COLO668 (cell line): ENCODE results near the gene LGALSL.

ENCODE experiments used
- DNase-seq: peaks from one replicate; lab custom pipeline; 2025; ENCODE audit not compliant: unreplicated experiment; lab: John Stamatoyannopoulos, UW

Gene LGALSL

DNA sequence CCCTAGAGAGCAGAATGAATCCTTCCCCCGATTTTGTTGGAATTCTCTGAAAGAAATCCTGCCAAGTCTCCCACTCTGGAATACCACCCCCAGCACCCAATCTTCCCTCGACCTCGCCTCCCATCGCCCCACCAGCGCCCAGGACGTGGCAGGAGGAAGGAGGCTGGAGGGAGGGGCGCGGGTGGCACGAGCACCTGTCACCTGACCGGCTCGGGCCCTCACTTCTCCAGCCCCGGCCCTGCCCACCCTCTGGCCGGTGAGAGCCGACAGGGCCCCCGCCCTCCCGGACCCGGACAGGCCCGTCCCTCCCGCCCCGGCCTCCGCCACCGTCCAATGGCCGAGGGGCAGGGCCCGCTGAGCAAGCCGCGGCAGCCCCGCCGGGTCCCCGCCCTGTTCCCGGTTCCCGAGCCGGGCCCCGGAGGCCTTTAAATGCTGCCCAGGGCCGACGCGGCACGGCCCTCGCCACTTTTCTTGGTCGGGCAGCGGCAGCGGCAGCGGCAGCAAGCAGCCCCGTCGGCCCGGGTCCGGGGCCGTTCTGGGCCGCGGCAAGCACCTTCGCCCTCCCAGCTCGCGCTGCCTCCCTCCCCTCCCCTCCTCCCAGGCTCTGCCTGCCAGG lies at the start of gene LGALSL:
LGALSL (plus strand) TSS at position 393 of the 616 bp plus-strand sequence. CDS start 384 bp downstream, outside the sequence.
- peak; percentile 81 for DNase-seq

DNA sequence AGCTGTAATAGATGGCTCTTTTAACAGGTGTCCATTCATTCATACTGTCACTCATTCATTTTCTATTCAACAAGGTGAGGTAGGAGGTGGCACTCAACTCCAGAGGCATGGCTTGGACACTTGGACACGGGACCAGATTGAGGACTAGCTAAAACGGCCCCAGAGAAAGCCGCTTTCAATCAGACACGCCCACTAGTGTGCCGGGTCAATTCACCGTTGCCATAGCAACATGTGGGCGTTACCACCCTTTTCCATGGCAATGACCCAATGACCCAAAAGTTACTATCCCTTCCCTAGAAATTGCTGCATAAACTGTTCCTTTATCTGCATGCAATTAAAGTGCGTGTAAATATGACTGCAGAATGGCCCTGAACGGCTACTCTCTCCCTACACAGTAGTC lies 49.2 kb upstream of the LGALSL start:
- no peak for DNase-seq

DNA sequence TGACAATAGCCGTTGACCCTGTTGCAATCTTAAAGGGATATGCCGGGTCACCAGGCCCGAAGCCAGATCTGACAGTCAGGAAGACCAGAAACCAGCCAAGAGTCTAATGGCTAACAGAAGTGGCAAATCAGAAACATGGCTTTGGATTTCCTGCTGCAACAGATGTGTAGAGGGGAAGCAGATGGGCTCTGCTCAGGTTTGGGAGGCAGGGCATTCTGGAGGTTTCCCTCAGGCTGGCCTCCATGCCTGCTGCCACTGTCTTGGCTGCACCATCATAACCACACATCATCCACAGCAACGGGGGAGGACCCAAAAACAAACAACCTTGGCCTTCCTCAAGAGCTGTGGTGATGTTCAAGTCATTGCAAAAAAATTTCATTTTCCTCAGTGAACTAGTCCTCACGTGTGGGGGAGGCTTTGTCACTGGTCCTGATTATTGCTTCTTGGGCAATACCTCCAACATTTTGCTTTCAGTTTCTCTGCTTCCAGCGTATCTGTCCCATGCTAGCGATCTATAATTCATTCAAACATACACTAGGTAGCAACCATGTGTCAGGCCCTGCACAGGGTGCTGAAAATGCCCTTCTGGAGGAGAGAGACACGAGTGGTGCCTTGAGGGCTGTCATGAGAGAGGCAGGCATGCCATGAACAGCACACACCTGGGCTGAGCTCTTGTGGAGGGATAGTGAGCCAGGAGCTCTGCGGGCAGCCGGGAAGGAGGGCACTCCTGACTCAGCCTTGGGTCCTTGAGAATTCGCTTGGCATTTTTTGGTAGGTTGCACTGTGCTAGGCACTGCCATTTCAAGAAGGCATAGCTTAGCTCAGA lies 48.2 kb upstream of the LGALSL start:
- DNase-seq = no peak

DNA sequence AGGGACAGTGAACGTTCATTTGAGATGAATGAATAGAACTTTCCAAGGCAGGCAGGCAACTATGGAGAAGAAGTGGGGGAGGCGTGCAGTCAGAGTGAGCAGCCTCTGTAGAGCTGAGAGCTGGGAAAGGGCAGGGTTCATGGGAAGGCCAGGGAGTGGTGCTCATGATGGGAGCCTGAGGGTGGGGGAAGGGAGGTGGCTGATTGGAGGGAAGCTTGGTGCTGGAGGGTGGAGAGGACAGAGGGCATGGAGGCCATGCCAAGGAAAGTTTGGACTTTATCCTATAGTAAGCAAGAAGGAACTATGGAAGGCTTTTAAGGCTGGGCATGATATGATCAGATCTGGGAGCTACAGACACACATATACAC lies 47.6 kb upstream of the LGALSL start:
- DNase-seq = no peak

DNA sequence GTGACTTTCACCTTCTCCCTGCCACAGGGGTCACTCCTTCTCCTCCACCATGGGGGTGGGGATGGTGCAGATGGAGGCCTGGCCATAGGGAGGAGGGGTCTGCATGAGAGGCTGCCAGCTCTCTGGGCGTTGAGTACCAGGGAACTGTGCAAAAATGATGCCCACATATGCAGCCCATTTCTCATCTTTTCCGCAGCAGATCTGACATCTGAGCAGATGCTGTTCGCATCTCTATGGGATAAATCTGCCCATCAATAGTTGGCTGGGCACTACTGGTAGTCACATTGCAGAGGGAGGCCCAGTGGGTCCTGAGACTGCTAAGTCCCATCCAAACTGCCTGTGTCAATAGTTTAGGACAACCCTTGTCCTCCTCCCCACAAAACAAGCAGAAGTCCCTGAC lies 45.9 kb upstream of the LGALSL start:
- DNase-seq = no peak

DNA sequence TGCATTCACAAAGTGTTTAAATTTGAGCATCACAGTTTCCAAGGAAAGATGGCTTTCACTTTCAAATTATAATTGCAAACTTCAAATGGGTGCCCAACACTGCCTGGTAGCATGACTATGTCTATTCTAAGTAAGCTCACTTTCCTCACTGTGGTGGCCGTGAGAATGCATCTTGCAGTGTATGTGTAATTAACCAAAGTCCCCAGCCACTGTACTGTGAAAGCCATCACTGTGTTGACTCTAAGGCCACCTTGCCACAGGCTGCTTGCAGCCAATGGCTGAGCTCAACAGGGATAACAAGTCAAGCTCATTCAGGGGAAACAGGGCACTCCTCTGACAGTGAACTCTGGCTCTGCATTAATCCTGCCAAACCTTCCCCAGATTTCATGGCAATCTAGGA lies 43.3 kb upstream of the LGALSL start:
- no peak for DNase-seq

DNA sequence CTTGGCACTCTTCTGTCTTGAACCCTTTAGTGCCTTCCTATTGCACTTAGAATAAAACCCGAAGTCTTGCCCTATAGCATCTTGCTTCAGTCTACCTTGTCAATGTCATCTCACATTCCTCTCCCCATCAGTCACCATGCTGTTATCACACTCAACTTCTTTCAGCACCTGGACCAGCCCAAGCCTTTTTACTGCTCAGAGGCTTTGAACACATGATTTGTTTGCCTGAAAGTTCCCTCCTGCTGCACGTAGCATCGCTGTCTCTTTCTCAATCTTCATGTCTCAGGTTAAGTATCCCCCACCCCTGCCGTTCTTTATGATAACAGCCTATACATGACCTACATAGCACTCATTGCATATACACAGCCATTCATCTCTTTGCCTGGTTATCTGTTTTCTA lies 41.3 kb upstream of the LGALSL start:
- DNase-seq = no peak

DNA sequence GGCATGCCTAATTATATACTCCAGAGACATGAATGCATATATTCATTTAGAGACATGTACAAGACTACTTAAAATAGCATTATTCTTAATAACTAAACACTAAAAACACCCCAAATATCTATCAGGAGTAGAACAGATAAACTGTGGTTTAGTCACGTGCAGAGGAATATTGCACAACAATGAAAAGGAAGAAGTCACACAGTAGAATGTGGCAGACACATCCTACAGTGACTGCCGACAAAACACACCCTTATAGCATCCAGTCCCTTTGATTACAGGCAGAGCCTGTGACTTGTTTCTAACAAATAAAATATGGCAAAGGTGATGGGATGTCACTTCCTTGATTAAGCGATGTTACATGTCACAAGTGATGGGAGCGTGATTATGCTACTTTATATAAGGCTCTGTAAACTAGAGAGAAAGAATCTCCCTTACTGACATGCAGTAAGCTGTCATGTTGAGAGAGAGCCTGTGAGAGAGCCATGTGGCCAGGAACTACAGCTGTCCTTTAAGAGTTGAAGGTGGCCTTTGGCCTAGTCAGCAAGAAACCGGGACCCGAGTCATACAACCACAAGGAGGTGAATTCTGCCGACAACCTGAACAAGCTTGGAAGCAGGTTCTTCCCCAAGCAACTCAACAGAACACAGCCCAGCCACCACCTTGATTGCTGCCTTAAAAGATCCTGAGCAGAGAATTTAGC lies 39.1 kb upstream of the LGALSL start:
- no peak for DNase-seq

DNA sequence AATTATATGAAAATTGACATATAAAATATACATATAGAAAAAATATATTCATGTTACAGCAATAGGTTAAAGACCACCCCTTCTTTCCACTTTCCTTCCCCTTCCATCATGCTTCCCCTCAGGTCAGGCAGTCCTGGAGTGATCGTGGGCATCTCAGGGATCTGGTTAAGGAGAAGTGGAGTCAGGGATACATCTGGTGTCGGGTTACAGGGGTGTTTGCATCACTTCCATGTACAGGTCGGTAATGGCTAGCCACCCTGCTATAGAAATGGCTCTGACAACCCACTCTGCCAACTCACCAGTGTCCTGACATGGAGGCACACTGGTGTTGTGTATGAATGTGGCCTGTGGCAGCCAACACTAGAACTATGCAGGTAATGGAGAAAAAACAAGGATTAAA lies 36.3 kb upstream of the LGALSL start:
- DNase-seq = no peak

DNA sequence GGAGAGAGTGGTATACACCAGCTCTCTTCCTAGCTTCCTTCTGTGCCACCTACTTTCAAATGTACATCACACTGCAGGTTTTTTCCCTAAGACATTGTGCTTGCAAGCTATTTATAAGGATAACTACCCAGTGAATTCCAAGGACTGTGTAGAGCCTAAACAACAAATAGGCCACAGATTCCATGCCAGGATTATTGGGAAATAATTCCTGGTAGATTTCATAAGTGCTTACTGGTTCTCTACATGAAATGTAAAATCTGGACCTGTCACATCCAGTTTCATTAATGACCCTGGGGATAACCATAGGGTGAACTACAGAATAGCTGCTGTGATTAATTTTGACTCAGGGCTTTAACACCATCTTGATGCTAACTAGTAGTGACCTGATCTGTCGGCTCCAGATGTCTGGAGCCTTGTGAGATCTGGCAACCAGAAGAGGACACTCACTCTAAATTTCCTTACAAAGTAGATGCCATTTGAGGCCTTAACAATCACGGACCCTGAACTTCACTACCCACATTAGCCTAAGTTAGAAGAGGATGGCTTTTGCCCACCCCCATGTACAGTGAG lies 34.3 kb upstream of the LGALSL start:
- no peak for DNase-seq

DNA sequence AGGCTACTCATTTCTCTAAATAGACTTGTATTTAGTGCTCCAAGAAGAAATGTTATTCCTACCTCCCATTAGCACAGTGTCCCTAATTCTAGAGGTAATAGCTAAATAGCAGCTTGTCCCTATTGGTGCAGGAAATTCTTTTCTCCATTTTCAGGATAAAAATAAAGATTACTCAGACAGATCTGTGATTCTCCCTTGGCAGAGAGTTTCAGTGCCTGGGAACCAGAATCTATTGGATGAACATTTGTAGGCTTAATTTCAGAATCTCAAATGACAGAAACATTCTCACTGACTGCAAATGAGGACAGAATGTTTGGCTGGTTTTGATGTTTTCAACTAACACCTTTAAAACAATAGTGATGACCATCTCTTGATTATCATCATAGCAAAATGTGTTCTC lies 33.3 kb upstream of the LGALSL start:
- DNase-seq = no peak

DNA sequence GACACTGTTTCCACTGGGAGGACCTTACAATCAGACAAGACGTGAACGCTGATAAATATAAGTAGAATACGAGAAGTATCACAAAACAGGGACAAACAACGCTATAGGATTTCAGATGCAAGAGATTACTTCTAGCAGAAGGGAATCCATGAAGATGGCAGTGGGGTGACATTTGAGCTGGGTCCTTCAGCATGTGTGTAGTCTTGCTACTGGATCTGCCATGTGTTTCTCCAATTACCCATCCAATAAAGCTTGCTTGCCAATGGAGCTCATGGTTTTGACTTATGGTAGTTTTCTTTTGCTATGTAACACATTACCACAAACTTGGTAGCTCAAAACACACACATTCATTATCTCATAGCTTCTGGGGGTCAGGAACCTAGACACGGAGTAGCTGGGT lies 32.8 kb upstream of the LGALSL start:
- DNase-seq = no peak

DNA sequence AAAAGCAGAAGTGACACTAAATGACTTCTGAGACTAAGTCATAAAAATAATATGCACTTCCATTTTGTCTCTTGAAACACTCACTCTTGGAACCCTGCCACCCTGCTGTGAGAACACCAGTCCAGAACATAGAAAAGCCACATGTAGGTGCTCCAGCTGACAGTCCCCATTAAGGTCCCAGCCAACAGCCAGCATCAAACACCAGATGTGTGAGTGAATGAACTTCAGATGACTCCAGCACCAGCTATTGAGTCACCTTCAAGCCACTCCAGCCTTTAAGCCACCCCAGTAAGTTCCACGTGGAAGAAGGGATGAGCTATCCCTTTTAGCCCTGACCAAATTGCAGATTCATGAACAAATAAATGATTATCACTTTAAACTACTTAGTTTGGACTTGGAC lies 31.5 kb upstream of the LGALSL start:
- no peak for DNase-seq

DNA sequence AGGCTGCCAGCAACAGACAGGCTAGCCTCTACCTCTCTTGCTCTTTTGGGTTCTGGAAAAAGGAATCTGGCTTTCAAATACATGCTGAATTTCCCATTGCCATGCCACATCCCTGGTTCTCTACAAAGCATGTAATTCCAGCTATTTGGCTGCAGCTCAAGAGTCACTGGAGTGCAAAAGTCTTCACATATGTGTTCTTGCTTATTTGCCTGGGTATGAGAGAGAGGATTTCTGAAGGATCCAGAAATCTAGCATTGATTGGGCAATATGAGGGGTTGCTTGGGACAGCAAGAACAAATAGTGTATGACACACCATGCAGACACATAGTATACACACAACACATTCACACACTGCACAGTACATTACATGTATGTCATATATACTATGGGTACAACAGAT lies 30.7 kb upstream of the LGALSL start:
- no peak for DNase-seq

DNA sequence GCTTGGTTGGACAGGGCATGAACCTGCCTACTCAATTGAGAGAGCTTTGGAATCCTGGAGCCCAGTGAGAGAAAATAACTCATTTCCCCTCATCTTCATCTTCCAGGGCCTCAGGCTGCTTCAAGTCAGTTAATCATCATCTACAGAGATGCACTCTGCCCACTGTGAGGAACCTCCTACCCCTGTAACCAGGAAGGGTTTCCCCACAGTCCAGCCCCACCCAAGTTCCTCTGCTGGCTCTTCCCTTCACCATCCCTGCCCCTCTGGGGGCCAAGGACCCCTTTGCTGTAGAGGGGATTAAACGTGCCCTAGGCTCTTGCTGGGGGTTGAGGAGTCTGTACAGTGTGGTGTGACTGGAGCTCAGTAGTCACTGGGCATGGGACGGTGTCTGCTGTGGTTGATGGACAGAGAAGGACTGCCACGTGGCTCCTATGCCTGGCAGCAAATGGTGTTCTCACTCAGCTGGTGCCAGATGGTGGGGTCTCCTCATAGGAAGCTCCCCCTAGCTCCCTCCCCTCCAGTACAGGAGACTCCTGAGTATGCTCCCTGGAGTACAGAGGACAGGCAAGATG lies 29.5 kb upstream of the LGALSL start:
- no peak for DNase-seq

DNA sequence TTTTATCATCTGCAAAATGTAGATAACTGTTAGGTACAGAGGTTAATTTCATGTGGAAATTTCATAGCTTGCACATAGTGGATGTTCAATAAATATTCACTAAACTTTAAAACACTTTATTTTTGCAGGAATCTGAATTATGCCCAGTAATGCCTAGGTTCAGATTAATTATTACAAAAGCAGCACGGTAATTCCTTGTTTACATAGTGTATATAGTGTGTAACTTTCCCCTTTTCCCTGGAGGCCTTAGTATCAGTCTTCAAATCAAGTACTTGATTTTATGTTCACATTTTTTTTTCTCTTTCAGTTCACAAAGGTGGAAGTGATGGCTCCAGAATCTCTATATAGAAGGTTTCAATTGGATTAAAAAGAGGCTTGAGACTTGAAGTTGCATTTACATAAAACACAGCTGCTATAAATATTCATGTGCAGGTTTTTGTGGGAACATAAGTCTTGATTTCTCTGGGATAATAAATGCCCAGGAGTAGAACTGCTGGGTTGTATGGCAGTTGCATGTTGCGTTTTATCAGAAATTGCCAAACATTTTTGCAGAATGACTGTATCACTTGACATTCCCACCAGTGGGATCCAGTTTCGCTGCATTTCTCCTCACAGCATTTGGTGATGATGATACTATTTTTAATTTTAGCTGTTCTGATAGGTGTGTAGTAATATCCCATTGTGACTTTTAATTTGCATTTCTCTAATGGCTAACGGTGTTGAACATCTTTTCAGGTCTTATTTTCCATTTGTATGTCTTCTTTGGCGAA lies 27.6 kb upstream of the LGALSL start:
- no peak for DNase-seq

DNA sequence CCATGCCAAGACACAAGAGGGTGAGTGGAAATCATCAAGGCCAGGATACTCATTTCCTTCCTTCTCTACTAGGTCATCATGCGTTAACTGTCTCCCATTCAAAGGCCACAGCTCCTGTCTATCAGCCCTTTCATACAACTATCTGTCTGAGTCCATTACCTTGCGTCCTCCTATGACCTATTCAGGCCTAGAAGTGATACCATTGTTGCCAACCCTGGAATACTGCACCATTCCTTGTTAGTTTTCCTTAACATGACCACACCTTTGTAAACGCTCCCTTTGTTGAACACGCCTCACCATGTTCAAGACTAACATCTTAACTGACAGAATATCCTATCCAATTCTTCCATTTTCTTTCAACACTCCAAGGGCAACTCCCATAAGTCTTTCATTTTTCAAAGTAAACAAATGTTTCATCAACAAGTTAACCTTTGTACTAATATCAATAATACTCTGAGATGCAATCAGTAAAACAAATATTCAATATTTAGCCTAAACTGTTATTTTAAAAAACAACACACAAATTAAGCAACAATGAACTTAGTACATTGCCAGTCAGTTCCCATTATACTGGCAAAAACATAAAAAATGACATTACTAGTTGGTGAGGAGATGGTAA lies 19.8 kb upstream of the LGALSL start:
- no peak for DNase-seq

DNA sequence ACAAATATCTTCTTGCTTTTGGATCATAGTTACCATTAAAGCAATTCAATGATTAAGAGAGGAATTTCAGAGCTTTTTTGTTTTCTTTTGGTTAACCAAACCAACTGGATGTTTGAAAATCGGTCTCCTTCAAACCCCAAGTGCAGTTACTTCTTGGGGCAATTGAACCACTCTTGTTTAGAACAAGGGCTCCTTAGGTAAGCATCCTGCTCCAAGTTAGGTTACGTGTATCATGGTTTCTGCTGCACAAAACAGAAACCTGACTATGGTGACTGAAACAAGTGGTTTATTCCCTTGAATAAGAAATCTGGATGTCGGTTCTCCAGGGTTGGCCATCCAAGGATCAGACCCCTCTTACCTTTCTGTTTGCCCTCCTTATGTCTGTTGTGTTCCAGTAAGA lies 16.1 kb upstream of the LGALSL start:
- DNase-seq = no peak

DNA sequence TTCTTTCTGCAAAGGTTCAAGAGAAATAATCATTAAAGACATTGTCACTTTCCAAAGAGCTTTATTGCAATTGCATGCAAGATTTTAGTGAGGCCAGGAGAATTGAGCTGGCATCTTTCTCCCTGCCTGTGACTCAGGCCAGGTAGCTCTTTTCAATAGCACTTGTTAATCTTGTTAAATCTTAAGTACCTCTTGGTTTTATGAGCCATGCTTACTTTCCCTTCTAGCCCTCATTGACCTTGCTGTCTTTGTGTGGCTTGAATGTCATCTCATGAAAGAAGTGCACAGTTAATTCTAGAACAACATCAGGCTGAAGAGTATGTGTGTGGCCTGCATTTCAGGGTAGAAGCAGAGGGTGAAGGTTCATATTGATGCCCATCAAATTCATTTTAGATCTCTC lies 14.8 kb upstream of the LGALSL start:
- DNase-seq = no peak

DNA sequence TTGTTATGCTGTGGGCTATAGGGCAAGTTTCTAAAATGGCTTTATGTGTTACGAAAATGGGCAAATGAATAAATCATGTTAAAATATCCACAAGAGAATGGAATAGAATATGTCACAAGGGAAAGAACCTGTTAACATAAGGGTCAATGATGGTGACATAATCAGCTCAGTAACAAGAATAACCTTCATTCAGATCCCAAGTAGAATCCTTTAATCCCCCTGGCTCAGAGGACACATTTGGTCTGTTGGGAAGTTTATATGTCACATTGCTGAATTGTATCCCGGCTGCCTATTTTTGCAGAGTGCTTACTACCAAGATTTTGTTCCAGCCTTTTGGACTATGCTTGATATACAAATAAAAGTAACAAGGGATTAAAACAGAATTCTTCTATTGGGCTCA lies 13.1 kb upstream of the LGALSL start:
- DNase-seq = no peak
